HEK293 (cell line): ENCODE measurements around the gene PPP3CA.

ENCODE experiments used
- CTCF ChIA-PET: fragments of 350-600 bp; formaldehyde crosslinking; extraction: SDS; loops from one replicate; lab custom pipeline; 2021; ENCODE audit warnings: antibody characterized with exemption; lab: Yijun Ruan, JAX
- POLR2A ChIA-PET: fragments of 300-600 bp; formaldehyde crosslinking; extraction: SDS; loops from one replicate; lab custom pipeline; 2020; ENCODE audit warnings: antibody characterized with exemption, inconsistent platforms; lab: Yijun Ruan, JAX
- H3K27ac ChIP-seq: fragments of 200-500 bp; sonication (Bioruptor generic); 2 replicates; pipeline ENCODE4 v1.5.1; 2014; ENCODE audit warnings: low read depth, low read length, control low read depth, inconsistent platforms; ENCODE audit errors: extremely low read depth
- H3K36me3 ChIP-seq, 2 experiments: fragments of 200-500 bp in 1 of 2; sonication (Bioruptor generic) in 1 of 2; 1 replicate in 1 of 2; 2 replicates in 1 of 2; pipeline ENCODE4 v1.5.1; 2014 to 2017; ENCODE audit warnings: inconsistent platforms in 2 of 2, low read length in 2 of 2; ENCODE audit not compliant: control insufficient read depth in 2 of 2, insufficient read depth in 1 of 2
- H3K4me1 ChIP-seq: fragments of 200-500 bp; sonication (Bioruptor generic); 2 replicates; pipeline ENCODE4 v1.5.1; 2014; ENCODE audit warnings: mild to moderate bottlenecking, low read length, inconsistent platforms; ENCODE audit not compliant: control insufficient read depth, insufficient read depth
- H3K4me3 ChIP-seq: 2 replicates; pipeline ENCODE4 v1.5.1; 2011; ENCODE audit warnings: low read depth, mild to moderate bottlenecking, control low read depth, low read length, moderate library complexity
- H3K9me3 ChIP-seq: fragments of 200-500 bp; sonication (Bioruptor generic); 2 replicates; pipeline ENCODE4 v1.5.1; 2014; ENCODE audit warnings: low read depth, low read length, inconsistent platforms; ENCODE audit not compliant: control insufficient read depth, insufficient read depth
- KLF1 ChIP-seq: fragments of 450-650 bp; formaldehyde crosslinking; IDR thresholded peaks from 2 replicates; pipeline ENCODE4 v1.5.1; 2016; ENCODE audit warnings: missing biosample characterization, missing genetic modification characterization
- KLF10 ChIP-seq: fragments of 450-650 bp; IDR thresholded peaks from 2 replicates; pipeline ENCODE4 v1.5.1; 2018; ENCODE audit warnings: missing biosample characterization, mild to moderate bottlenecking, missing genetic modification characterization
- KLF8 ChIP-seq: fragments of 450-650 bp; formaldehyde crosslinking; IDR thresholded peaks from 2 replicates; pipeline ENCODE4 v1.5.1; 2016; ENCODE audit warnings: missing biosample characterization, missing genetic modification characterization
- OVOL3 ChIP-seq: fragments of 450-650 bp; formaldehyde crosslinking; IDR thresholded peaks from 2 replicates; pipeline ENCODE4 v1.5.1; 2016; ENCODE audit warnings: missing biosample characterization, missing genetic modification characterization
- PRDM1 ChIP-seq: fragments of 450-650 bp; formaldehyde crosslinking; IDR thresholded peaks from 2 replicates; pipeline ENCODE4; 2016; ENCODE audit warnings: missing biosample characterization, missing genetic modification characterization
- PRDM10 ChIP-seq: fragments of 450-650 bp; formaldehyde crosslinking; IDR thresholded peaks from 2 replicates; pipeline ENCODE4 v1.5.1; 2016; ENCODE audit warnings: missing biosample characterization, missing genetic modification characterization
- SP2 ChIP-seq: fragments of 450-650 bp; formaldehyde crosslinking; IDR thresholded peaks from 2 replicates; pipeline ENCODE4 v1.5.1; 2016; ENCODE audit warnings: missing biosample characterization, missing genetic modification characterization
- TRIM28 ChIP-seq: IDR thresholded peaks from 2 replicates; pipeline ENCODE4 v1.6.1; 2011; ENCODE audit warnings: low read length, control low read depth, borderline replicate concordance
- ZEB2 ChIP-seq: fragments of 450-650 bp; formaldehyde crosslinking; IDR thresholded peaks from 2 replicates; pipeline ENCODE4 v1.5.1; 2016; ENCODE audit warnings: missing biosample characterization, missing genetic modification characterization
- ZFP3 ChIP-seq: fragments of 450-650 bp; formaldehyde crosslinking; IDR thresholded peaks from 2 replicates; pipeline ENCODE4 v1.5.1; 2016; ENCODE audit warnings: low read depth, missing biosample characterization, missing genetic modification characterization
- ZNF174 ChIP-seq: fragments of 450-650 bp; formaldehyde crosslinking; IDR thresholded peaks from 2 replicates; pipeline ENCODE4 v1.5.0; 2017; ENCODE audit warnings: missing biosample characterization, mild to moderate bottlenecking, missing genetic modification characterization
- ZNF18 ChIP-seq: fragments of 450-650 bp; formaldehyde crosslinking; IDR thresholded peaks from 2 replicates; pipeline ENCODE4 v1.5.1; 2016; ENCODE audit warnings: missing biosample characterization, missing genetic modification characterization
- ZNF239 ChIP-seq: fragments of 450-650 bp; formaldehyde crosslinking; IDR thresholded peaks from 2 replicates; pipeline ENCODE4 v1.5.1; 2016; ENCODE audit warnings: missing biosample characterization, missing genetic modification characterization
- ZNF24 ChIP-seq: fragments of 450-650 bp; formaldehyde crosslinking; IDR thresholded peaks from 2 replicates; pipeline ENCODE4 v1.5.1; 2016; ENCODE audit warnings: missing biosample characterization, missing genetic modification characterization
- ZNF266 ChIP-seq: fragments of 450-650 bp; formaldehyde crosslinking; IDR thresholded peaks from 2 replicates; pipeline ENCODE4 v1.5.1; 2016; ENCODE audit warnings: missing biosample characterization, missing genetic modification characterization, low read depth
- ZNF311 ChIP-seq: fragments of 450-650 bp; formaldehyde crosslinking; IDR thresholded peaks from 2 replicates; pipeline ENCODE4 v1.5.1; 2017; ENCODE audit warnings: missing biosample characterization, missing genetic modification characterization, borderline replicate concordance
- ZNF341 ChIP-seq: fragments of 450-650 bp; formaldehyde crosslinking; IDR thresholded peaks from 2 replicates; pipeline ENCODE4; 2016; ENCODE audit warnings: low read depth, missing biosample characterization, missing genetic modification characterization
- ZNF548 ChIP-seq: fragments of 450-650 bp; formaldehyde crosslinking; IDR thresholded peaks from 2 replicates; pipeline ENCODE4 v1.5.1; 2016; ENCODE audit warnings: missing biosample characterization, missing genetic modification characterization
- ZNF561 ChIP-seq: fragments of 450-650 bp; IDR thresholded peaks from 2 replicates; pipeline ENCODE4 v1.5.1; 2018; ENCODE audit warnings: missing biosample characterization, missing genetic modification characterization, borderline replicate concordance
- ZNF580 ChIP-seq: fragments of 450-650 bp; formaldehyde crosslinking; IDR thresholded peaks from 2 replicates; pipeline ENCODE4 v1.5.1; 2016; ENCODE audit warnings: missing biosample characterization, missing genetic modification characterization
- ZNF664 ChIP-seq: fragments of 450-650 bp; formaldehyde crosslinking; IDR thresholded peaks from 2 replicates; pipeline ENCODE4 v1.5.1; 2016; ENCODE audit warnings: missing biosample characterization, missing genetic modification characterization
- ZNF677 ChIP-seq: fragments of 450-650 bp; IDR thresholded peaks from 2 replicates; pipeline ENCODE4 v1.5.0; 2018; ENCODE audit warnings: missing biosample characterization, mild to moderate bottlenecking, missing genetic modification characterization, moderate library complexity
- ZNF843 ChIP-seq: fragments of 450-650 bp; formaldehyde crosslinking; IDR thresholded peaks from 2 replicates; pipeline ENCODE4 v1.5.1; 2016; ENCODE audit warnings: missing biosample characterization, missing genetic modification characterization
- ZSCAN23 ChIP-seq: fragments of 450-650 bp; formaldehyde crosslinking; IDR thresholded peaks from 2 replicates; pipeline ENCODE4 v1.5.1; 2016; ENCODE audit warnings: missing biosample characterization, missing genetic modification characterization
- TF ChIP-seq, protein P1 (sequence below): fragments of 450-650 bp; formaldehyde crosslinking; IDR thresholded peaks from 2 replicates; pipeline ENCODE4 v1.5.1; 2016; ENCODE audit warnings: missing biosample characterization, missing genetic modification characterization
- TF ChIP-seq, protein P2 (sequence below): fragments of 450-650 bp; formaldehyde crosslinking; IDR thresholded peaks from 2 replicates; pipeline ENCODE4 v1.5.1; 2016; ENCODE audit warnings: missing biosample characterization, missing genetic modification characterization

The PPP3CA gene

DNA sequence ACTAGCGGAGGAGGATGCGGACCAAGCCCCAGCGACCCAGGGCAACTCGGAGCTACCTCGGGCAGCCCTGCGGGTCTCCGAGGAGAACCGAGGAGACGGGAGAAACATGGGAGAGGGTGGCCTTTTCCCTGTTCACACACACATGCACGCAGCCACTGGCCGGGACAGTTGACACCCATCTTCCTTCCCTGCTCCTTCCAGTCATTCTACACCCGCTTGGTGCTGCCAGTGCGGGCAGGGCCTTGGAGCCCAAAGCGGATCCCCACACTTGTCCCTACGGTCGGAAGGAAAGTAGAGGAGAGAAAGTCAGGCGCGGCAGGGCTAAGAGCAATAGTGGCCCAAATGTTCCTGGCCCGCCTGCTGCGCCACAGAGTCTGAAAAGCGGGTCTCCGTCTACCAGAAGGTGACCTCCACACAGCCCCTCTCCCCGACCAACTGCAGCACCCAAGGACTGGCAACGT, 1.1 kb upstream of the PPP3CA start (continued):
- TF ChIP-seq ZNF18 (tag by site-specific recombination) (0 out of 2 replicates have a peak, but pooled peaks have one; percentile 4), ZNF843 (no peak), SP2 (no peak), ZNF266 (tag by site-specific recombination) (no peak), ZNF239 (tag by site-specific recombination) (no peak), ZNF548 (no peak), PRDM1 (tag by site-specific recombination) (peak; percentile 79), KLF1 (tag by site-specific recombination) (no peak), ZNF677 (no peak), ZNF341 (no peak), ZNF664 (tag by site-specific recombination) (no peak), ZSCAN23 (tag by site-specific recombination) (no peak), ZFP3 (tag by site-specific recombination) (no peak)
- TF ChIP-seq, protein P1, sequence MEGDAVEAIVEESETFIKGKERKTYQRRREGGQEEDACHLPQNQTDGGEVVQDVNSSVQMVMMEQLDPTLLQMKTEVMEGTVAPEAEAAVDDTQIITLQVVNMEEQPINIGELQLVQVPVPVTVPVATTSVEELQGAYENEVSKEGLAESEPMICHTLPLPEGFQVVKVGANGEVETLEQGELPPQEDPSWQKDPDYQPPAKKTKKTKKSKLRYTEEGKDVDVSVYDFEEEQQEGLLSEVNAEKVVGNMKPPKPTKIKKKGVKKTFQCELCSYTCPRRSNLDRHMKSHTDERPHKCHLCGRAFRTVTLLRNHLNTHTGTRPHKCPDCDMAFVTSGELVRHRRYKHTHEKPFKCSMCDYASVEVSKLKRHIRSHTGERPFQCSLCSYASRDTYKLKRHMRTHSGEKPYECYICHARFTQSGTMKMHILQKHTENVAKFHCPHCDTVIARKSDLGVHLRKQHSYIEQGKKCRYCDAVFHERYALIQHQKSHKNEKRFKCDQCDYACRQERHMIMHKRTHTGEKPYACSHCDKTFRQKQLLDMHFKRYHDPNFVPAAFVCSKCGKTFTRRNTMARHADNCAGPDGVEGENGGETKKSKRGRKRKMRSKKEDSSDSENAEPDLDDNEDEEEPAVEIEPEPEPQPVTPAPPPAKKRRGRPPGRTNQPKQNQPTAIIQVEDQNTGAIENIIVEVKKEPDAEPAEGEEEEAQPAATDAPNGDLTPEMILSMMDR (tag by site-specific recombination), result no peak

DNA sequence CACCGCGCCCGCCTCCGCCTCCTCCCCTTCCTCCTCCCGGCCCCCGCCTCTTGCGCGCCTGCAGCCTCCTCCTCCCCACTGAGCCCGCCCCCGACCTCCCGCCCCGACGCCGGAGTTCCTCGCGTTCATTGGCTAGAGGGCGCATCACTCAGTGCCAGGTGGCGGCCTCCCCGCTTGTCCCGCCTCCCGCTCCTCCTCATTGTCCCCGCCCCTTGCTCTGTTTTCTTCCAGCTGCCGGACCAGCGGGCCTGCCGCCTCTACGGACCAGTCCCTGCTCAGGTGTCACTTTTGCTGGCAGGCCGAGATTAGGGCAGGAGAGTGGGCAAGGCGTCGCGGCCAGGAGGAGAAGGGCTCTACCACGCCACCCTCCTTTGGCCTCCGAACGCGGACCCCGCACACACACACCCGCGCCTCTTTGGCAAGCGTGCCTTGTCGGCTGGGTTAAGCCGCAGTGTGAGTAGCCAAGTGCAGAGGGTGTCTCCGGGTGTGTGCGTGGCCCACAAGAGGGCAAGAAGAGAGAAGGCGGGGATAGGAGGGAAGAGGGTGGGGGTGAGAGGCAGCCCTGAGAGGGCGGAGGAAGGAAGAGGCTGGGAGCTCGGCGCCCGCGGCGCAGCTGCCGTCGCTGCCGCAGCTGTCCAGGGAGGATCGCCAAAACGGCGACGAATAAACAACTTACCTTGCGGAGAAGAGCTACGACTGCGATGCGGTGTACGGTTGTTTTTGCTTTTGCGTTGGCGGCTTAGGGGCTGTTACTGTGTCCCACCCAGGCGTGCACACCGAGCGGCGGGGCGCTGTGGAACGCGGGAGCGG, 436 bp upstream of the PPP3CA start:
- Histone ChIP-seq H3K4me1 (no peaks in the 10 kb centered on the region), H3K9me3 (no peaks in the 10 kb centered on the region), H3K4me3 (peak overlapping the region; percentile 79), H3K36me3 (no peaks in the 10 kb centered on the region), H3K27ac (peak overlapping the region; percentile 93)
- POLR2A ChIA-PET, result interaction anchor here (0.6 to 1.3 kb wide), 7 partner anchors 98 to 1399 kb away, joined by 3 to 9 read pairs (median 3); no protein-coding TSS in a partner anchor
- CTCF ChIA-PET, result interaction anchor here (0.6 to 0.7 kb wide), 2 partner anchors 177 to 179 kb away, joined by 3 read pairs; no protein-coding TSS in a partner anchor
- TF ChIP-seq TRIM28 (peak; percentile 68; the same call in 1 of the 2 replicates), ZNF24 (peak; percentile 56; the same call in 1 of the 2 replicates), ZNF311 (tag by site-specific recombination) (no peak), ZEB2 (peak; percentile 87), ZNF580 (tag by site-specific recombination) (peak; percentile 14; the same call in 1 of the 2 replicates), ZNF174 (tag by site-specific recombination) (no peak), ZNF561 (tag by site-specific recombination) (peak; percentile 80), KLF10 (tag by site-specific recombination) (peak; percentile 18; the same call in 1 of the 2 replicates), KLF8 (peak; percentile 63; the same call in 1 of the 2 replicates), OVOL3 (0 out of 2 replicates have a peak, but pooled peaks have one; percentile 35), PRDM10 (tag by site-specific recombination) (0 out of 2 replicates have a peak, but pooled peaks have one; percentile 29)
- TF ChIP-seq, protein P2, sequence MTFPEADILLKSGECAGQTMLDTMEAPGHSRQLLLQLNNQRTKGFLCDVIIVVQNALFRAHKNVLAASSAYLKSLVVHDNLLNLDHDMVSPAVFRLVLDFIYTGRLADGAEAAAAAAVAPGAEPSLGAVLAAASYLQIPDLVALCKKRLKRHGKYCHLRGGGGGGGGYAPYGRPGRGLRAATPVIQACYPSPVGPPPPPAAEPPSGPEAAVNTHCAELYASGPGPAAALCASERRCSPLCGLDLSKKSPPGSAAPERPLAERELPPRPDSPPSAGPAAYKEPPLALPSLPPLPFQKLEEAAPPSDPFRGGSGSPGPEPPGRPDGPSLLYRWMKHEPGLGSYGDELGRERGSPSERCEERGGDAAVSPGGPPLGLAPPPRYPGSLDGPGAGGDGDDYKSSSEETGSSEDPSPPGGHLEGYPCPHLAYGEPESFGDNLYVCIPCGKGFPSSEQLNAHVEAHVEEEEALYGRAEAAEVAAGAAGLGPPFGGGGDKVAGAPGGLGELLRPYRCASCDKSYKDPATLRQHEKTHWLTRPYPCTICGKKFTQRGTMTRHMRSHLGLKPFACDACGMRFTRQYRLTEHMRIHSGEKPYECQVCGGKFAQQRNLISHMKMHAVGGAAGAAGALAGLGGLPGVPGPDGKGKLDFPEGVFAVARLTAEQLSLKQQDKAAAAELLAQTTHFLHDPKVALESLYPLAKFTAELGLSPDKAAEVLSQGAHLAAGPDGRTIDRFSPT (tag by site-specific recombination), result peak; percentile 91
